Tibial artery (tissue), 4 donors: Measurements from ENCODE around the gene WIZ.

Experiments
- DNase-seq, 2 donors: peaks; one replicate each; pipeline ENCODE4 v3.0.0-alpha.2; 2019
- H3K27ac ChIP-seq, 2 donors: fragments of 200-600 bp; sonication (generic) in 1 of 2; 1 replicate in 1 of 2; 2 replicates in 1 of 2; pipeline ENCODE4 v1.5.1; 2018 to 2019; ENCODE audit warnings: mild to moderate bottlenecking in 1 of 2
- H3K27me3 ChIP-seq, 2 donors: fragments of 200-600 bp; sonication (generic) in 1 of 2; one replicate each; pipeline versions ENCODE4 v1.5.1 to v1.6.0; 2016 to 2019
- H3K36me3 ChIP-seq, 3 donors: fragments of 200-600 bp; sonication (generic) in 2 of 3; one replicate each; pipeline ENCODE4 v1.5.1; 2016 to 2019; ENCODE audit warnings: mild to moderate bottlenecking in 2 of 3
- H3K4me1 ChIP-seq, 4 donors: fragments of 200-600 bp; sonication (generic) in 2 of 4; 1 replicate in 3 of 4; 2 replicates in 1 of 4; pipeline ENCODE4 v1.5.1; 2016 to 2019
- H3K4me3 ChIP-seq, 2 donors: fragments of 200-600 bp; sonication (generic) in 1 of 2; 1 replicate in 1 of 2; 2 replicates in 1 of 2; pipeline ENCODE4 v1.5.1; 2018 to 2019; ENCODE audit warnings: mild to moderate bottlenecking in 2 of 2
- H3K9me3 ChIP-seq, 3 donors: fragments of 200-600 bp; sonication (generic) in 1 of 3; one replicate each; pipeline ENCODE4 v1.5.1; 2016 to 2019
- intact Hi-C: fragments of 100-400 bp; cut with DNase I; formaldehyde crosslinking; loops from one replicate; pipeline ENCODE4 v1.15.0; 2023; ENCODE audit warnings: low total_unique reads
- TF ChIP-seq, protein P1 (sequence below), 2 experiments: fragments of 200-600 bp in 1 of 2; fragments of 450-650 bp in 1 of 2; IDR thresholded peaks; one replicate each; pipeline ENCODE4 v1.5.1; 2017 to 2019; ENCODE audit warnings: antibody characterized with exemption in 2 of 2, mild to moderate bottlenecking in 1 of 2, moderate library complexity in 1 of 2

The WIZ gene

DNA sequence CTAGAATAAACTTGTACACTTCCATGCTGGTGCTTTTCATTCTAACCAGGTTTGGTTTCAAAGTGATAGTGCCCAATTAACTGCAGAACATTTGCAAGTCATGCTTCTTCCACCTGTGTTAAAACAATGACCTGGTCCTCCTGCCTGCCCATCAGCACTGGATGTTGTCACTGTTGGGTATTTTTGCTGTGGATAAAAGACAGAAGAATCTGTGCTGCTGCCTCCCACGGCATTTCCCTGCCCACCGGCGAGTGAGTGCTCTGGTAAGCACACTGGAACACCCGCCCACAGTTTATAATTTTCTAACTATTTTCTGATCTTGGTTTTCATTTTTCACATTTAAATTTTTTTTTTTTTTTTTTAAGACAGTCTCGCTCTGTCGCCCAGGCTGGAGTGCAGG, 67.9 kb downstream of the WIZ start:
- no peak for DNase-seq
- H3K4me1 ChIP-seq = peaks cover 0 to 22% (median 22%) of the 10 kb centered on the region in 4 donors
- intact Hi-C loops = no loop called here
- TF ChIP-seq, protein P1, sequence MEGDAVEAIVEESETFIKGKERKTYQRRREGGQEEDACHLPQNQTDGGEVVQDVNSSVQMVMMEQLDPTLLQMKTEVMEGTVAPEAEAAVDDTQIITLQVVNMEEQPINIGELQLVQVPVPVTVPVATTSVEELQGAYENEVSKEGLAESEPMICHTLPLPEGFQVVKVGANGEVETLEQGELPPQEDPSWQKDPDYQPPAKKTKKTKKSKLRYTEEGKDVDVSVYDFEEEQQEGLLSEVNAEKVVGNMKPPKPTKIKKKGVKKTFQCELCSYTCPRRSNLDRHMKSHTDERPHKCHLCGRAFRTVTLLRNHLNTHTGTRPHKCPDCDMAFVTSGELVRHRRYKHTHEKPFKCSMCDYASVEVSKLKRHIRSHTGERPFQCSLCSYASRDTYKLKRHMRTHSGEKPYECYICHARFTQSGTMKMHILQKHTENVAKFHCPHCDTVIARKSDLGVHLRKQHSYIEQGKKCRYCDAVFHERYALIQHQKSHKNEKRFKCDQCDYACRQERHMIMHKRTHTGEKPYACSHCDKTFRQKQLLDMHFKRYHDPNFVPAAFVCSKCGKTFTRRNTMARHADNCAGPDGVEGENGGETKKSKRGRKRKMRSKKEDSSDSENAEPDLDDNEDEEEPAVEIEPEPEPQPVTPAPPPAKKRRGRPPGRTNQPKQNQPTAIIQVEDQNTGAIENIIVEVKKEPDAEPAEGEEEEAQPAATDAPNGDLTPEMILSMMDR (IDR thresholded peaks at IDR 0.05) = no peak
- H3K36me3 ChIP-seq = peaks cover 0 to 17% (median 6%) of the 10 kb centered on the region in 3 donors
- H3K27me3 ChIP-seq = no peaks in the 10 kb centered on the region
- no peak overlapping the region for H3K27ac ChIP-seq
- H3K4me3 ChIP-seq = no peak overlapping the region
- H3K9me3 ChIP-seq = no peaks in the 10 kb centered on the region

DNA sequence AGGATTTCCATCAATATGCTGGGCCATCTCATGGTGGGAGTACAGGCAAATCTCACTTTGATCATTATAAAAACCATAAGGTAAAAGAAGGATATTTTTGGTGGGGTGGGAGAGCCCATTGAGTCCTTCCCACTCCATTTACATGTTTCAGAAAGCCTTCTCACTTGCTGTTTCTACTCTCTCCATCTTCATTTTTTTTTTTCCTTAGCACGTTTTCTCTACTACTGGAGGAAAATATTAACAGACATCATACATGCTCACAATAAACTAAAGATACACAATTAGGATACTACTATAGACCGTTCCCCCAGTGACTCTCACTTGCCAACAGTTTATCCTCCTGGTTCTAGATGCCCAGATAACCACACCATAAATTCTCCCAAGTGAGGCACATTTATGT, 68.3 kb downstream of the WIZ start:
- Histone ChIP-seq H3K27ac (no peak overlapping the region), H3K27me3 (no peaks in the 10 kb centered on the region), H3K4me3 (no peak overlapping the region), H3K9me3 (no peaks in the 10 kb centered on the region), H3K4me1 (peaks cover 0 to 27% (median 27%) of the 10 kb centered on the region in 4 donors), H3K36me3 (peaks cover 0 to 12% (median 2%) of the 10 kb centered on the region in 3 donors)
- TF ChIP-seq, protein P1 (IDR thresholded peaks at IDR 0.05) = no peak
- DNase-seq = no peak
- intact Hi-C loops = no loop called here

DNA sequence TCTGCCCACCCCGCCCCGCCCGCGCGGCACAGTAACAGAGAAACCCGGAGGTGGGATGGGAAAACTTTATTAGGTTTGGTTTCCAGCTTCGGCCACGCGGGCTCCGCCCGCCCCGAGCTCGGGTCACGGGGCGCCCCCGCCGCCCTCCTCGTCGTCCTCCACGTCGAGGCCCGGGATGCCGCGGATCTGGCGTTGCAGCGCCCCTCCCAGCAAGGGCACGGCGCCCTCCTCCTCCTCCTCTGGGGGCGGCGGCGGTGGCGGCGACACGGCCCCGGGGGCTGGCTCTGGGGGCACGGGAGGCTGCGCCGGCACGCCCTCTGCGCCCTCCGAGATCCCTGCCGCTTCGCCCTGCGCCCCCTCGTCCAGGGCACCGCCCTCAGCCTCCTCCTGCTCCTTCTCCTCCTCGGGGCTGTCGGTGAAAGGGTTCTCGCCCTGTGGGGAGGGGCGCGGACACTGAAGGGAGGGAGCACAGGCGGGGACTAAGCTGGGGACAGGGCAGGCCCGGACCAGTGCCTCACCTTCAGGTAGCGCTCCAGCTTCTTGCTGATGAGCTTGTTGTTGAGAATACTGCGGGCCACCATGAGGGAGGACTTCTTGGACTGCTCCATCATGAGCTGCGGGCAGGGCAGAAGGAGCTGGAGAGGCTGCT, 69.6 kb downstream of the WIZ start:
- Histone ChIP-seq H3K27ac (peak overlapping the region; percentile 97), H3K4me1 (peaks cover 0 to 40% (median 39%) of the 10 kb centered on the region in 4 donors), H3K27me3 (no peaks in the 10 kb centered on the region), H3K36me3 (peaks cover 0 to 10% (median 0%) of the 10 kb centered on the region in 3 donors), H3K9me3 (no peaks in the 10 kb centered on the region), H3K4me3 (peak overlapping the region; percentile 72 to 87)
- TF ChIP-seq, protein P1 (IDR thresholded peaks at IDR 0.05) = no peak
- DNase-seq = peak in 1 of 2 donors; percentile 46
- intact Hi-C loops = loop anchor here (5.0 kb wide), 2 partner anchors 113 to 203 kb away; no protein-coding TSS in a partner anchor

DNA sequence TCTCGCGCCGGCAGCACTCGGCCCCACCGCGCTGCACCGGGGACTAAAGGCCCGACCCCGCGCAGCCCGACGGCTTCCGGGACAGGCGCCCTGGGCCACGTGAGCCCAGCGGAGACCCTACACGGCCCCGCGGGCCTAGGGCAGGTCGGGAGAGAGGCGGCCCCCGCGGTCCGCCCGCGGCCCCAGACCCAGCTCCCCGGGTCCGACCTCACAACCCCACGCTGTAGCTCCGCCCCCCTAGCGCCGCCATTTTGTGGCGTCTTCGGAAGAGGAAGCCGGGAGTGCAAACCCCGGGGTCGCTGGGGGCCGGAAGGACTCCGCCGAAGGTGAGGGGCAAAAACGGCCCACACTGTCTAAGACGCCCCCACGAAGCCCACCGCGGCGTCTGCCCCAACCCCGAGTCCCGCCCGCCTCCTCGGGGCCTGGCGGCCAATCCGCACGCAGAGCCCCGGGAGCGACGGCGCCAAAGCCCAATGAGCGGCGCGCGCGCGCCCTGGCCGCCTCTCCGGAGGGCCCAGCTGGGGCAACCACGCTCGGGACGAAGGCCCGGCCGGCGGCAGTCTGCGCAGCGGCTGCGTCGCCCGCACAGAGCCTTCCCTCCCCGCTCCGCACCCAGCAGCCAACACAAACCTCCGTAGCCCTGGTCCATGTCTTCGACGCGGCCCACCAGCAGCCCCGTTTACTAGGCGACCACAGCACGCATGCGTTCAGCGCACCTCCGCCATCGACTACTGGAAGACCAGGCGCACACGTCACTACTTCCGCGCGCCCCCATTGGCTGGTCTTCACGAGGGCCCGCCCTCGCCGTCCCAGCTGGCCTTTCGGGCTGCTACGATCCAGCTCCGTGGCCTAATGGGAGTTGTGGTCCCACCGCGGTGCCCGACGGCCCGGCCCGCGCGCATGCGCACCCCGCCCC, 70.4 kb downstream of the WIZ start, which contains the start of gene AKAP8:
Gene AKAP8 (minus strand): TSS at position 705 of the 916 bp plus-strand sequence. CDS start 56 bp downstream, at position 649.
- DNase-seq = peak; percentile 97 to 99
- Histone ChIP-seq H3K36me3 (peaks cover 0 to 10% (median 0%) of the 10 kb centered on the region in 3 donors), H3K4me3 (peak within 1 kb of the TSS; percentile 72 to 87), H3K27me3 (no peaks in the 10 kb centered on the region), H3K4me1 (peaks cover 0 to 48% (median 47%) of the 10 kb centered on the region in 4 donors), H3K27ac (peak within 1 kb of the TSS; percentile 97), H3K9me3 (no peaks in the 10 kb centered on the region)
- intact Hi-C loops = loop anchor here (5.0 kb wide), 2 partner anchors 112 to 202 kb away; no protein-coding TSS in a partner anchor
- TF ChIP-seq, protein P1 (IDR thresholded peaks at IDR 0.05) = no peak

DNA sequence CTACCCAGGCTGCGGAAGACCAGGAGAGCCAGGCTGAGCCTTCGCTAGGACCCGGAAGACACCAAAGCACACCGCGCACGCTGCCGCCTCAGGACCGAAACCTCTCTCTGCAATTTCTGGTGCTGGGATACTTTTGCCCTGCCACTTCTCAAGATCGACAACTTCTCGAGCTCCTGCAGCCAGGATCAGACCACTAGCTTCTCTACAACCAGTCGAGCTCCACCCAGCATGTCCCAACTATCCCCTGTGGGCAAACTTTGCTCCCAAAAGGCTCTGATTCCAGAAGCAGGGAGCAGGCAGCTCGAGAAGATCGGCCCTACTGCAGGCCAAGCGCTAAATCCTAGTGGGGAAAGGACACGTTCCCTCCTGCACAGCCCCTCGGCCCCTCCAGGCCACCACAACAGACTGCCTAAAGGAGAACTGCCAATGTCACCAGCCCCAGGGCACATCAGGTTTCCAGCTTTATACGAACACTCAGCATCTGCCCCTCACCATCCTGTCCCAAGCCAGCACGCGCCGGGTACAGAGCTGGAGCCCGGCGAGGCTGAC, 71.1 kb downstream of the WIZ start:
- peak in 1 of 2 donors; percentile 30 for DNase-seq
- TF ChIP-seq, protein P1 (IDR thresholded peaks at IDR 0.05) = no peak
- Histone ChIP-seq H3K4me1 (peaks cover 0 to 55% (median 54%) of the 10 kb centered on the region in 4 donors), H3K27ac (peak overlapping the region; percentile 97), H3K9me3 (no peaks in the 10 kb centered on the region), H3K27me3 (no peaks in the 10 kb centered on the region), H3K36me3 (peaks cover 0 to 16% (median 1%) of the 10 kb centered on the region in 3 donors), H3K4me3 (peak overlapping the region; percentile 72 to 87)
- intact Hi-C loops = loop anchor here (5.0 kb wide), 2 partner anchors 111 to 201 kb away; no protein-coding TSS in a partner anchor
